ENCODE data around the gene ENO1.

DNA sequence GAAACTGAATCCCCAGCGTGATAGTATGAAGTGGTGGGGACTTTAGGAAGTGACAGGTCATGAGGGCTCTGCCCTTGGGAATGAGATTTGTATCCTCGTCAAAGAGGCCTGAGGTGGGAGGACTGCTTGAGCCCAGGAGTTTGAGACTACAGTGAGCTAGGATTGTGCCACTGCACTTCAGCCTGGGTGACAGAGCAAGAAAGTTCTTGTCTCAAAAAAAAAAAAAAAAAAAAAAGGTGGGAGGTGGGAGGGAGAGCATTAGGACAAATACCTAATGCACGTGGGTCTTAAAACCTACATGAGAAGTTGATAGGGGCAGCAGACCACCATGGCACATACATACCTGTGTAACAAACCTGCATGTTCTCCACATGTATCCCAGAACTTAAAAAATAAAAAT lies 37.1 kb downstream of the ENO1 start:
- TF ChIP-seq POLR2AphosphoS5 (IDR thresholded peaks at IDR 0.05; ENCODE audit: low read depth, low read length) (no peak), POLR2A (IDR thresholded peaks at IDR 0.05; ENCODE audit: low read depth, low read length) (no peak)
